Kidney tubule cell (primary cell): ENCODE results near the gene FAM53B.

Source experiments
- DNase-seq: peaks from one replicate; pipeline ENCODE4 v3.0.0-alpha.2; 2018; ENCODE audit warnings: low spot score

The FAM53B gene

DNA sequence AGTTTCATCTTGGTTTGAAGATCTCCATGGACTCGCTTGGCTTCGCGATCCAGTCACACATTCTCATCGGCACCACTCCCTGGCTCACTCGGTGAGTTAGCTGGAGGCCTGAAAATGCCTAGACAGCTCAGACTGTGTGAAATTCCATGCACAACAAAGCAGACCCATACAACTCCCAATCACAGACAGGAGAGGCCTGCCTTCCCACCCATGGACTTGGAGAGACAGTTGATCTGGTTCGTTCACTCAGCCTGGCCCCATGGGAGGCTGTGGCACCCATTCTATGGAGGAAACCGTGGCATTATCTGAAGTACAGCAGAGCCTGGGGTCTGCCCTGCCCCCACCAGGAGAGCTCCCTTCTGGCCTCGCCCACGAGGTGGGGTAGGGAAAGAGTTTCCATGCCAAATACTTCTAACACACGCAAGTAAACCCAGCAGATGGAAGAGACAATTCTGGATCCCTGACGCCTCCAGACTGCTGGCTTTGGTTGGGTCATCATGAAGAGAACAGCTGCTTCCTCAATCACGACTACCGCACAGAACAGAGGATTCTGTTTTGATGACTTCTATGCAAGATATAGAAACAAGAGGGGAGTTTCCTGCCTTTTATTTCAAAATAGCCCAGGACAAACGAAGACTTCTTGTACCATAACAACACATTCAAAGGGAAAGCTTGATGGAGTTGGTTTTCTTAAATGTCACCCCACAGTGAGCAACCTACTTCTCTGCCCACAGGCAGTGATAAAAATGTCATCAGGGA, 15.9 kb downstream of the FAM53B start:
- DNase-seq, result no peak

- DNase-seq, result no peak
These were observed 16.7 kb downstream of the FAM53B start for GRCh38 chr10:124727361-124727960.

- DNase-seq, result no peak
These were observed 18.4 kb downstream of the FAM53B start for GRCh38 chr10:124725791-124726190.

DNA sequence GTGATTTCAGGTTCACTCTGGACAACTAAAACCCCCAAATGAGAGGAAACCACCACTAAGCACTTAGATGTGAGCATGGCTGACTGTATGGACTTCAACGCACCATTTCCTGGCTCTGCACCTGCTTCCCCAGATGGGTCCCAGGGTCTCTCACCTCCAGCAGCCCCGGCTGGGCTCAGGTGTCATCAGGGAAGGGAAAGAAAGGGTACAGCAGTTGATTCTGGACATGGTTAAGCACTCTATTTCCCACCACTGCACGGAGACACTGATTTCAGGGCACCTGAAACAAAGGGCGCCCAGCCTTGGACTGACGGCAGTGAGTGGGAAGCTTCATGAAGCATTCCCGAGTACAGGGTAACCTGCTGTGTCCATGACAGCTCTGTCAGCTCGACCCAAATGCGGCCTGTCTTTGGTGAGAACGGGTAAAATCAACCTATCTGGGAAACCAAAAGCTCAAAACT, 19.0 kb downstream of the FAM53B start:
- no peak for DNase-seq

- DNase-seq, result no peak
These were observed 19.7 kb downstream of the FAM53B start for GRCh38 chr10:124724279-124725027.

DNA sequence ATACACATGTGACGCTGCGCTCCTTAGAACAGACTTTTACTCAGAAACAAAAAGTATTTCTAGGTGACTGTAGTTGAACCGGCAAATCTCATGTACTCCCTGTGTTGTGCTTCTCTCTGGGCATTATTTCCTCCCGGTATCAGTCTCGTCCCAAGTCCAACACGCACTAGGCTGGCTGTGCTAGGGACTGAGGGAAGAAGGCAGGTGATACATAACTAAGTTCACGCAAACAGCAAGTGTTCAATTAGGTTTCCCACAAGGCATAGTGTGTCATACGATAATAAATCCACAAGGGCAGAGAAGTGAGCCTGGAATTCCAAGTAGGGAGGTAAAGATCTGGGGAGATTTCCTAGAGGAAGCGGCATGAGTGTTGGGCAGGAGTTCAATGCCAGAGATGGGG, 20.4 kb downstream of the FAM53B start:
- no peak for DNase-seq

GRCh38 chr10:124722798-124723783, 21.1 kb downstream of the FAM53B start:
- DNase-seq, result peak; percentile 68

- no peak for DNase-seq
These were observed 22.7 kb downstream of the FAM53B start for GRCh38 chr10:124721330-124722045.

GRCh38 chr10:124719213-124719851, 24.8 kb downstream of the FAM53B start:
- DNase-seq, result peak; percentile 51

DNA sequence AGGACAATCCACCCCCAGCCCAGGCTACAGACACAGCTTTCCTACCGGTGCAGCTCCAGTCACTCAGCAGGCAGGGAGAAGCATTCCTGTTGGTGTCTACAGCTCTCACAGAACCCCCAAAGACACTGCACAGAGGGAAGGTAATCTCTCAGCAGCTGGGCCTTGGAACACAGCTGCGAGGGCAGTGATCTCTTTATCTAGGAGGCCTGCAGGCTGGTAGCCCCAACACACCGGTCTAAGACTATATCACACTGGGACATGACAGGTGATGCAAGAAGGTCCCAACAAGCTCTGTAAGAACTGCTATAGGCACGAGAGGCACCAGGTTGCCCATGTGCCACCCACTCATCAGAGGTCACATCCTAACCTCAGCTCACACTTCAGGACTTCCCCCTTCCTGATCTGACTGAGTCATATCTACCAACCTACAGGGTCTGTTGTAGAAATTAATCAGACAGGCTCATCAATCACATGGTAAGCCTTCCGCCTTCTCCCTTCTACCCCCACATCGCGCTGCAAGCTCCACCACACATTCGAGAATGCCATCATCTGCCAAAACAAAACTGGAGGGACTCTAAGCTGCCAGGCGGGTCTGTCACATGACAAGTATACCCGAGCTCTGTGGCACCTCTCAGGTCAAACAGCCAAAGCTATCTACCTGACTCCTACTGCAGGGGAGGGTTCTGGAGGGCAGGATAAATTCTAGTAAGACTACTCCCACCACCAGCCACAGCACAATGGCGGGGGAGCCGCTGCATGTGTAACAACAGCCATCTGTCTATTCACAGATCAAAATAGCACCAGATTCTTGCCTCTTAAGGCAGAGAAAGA, 26.1 kb downstream of the FAM53B start:
- peak; percentile 83 for DNase-seq

- DNase-seq, result no peak
These were observed 27.0 kb downstream of the FAM53B start for GRCh38 chr10:124717041-124717757.

GRCh38 chr10:124716369-124716768, 27.8 kb downstream of the FAM53B start:
- no peak for DNase-seq

GRCh38 chr10:124715439-124715838, 28.7 kb downstream of the FAM53B start:
- no peak for DNase-seq

DNA sequence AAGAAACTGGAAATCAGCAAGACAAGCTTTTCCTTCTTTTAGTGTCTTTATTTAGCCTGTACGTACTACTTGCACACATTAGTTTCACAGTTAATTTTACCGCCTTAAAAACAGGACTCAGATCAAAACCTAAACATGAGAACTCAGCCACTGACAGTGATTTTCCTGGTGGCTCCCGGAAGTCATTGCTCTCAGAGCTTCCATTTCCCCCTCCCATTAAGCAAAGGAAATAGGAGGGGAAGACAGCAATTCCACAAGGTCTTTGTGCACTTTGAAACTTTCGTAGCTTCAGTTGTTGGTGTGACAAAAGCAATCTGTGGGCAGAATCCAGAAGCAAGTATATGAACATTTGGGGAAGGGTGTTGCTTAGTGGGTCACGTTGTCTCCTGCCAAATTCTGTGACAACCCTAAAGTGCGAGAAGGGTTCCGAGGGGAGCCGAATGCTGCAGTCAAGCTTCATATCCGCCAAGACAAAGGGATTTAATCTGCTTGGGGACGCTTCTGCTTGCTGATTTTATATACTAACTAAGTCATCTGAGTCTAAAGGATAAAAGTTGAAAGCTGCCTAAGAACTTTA, 30.4 kb downstream of the FAM53B start:
- DNase-seq, result no peak

- DNase-seq, result no peak
These were observed 31.3 kb downstream of the FAM53B start for GRCh38 chr10:124712704-124713407.

DNA sequence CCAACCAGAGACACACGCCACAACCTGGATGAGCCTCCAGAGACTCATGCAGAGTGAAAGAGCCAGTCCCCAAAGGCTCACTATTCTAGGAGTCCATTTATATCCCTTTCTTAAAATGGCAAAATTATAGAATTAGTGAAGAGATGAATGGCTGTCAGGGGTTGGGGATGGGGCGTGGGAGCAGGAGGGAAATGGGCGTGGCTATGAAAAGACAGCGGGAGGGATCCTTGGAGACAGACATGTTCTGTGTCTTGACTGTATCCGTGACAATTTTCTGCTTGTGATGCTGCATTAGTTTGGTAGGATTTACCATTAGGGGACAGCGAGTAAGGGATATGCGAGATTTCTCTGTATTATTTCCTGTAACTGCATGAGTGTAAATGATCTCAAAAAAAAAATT, 33.0 kb downstream of the FAM53B start:
- no peak for DNase-seq

- DNase-seq, result peak; percentile 19
These were observed 33.8 kb downstream of the FAM53B start for GRCh38 chr10:124710266-124710881.

DNA sequence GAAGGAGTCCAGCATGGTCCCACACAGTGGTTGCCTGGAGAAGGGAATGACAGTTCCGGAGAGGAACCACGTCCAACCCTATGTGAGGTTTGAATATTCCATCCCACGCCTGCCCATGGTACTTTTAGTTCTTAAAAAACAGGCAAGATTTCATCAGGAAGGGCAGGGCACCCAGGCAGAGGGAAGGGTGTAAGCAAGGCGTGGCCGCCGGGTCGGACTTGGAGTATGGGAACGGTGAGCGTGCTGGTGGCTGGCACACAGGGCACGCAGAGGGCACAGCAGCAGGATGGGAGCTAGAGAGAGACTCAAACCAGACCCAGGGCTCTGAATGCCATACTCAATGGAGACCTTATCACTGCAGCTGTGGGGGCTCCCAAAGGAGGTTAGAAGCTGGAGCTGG, 34.3 kb downstream of the FAM53B start:
- no peak for DNase-seq
